GM23248 (cell line): ENCODE data around the gene UPF1.

Source experiments
- EZH2 ChIP-seq: fragments of 200-600 bp; sonication (generic); IDR thresholded peaks from 2 replicates; pipeline ENCODE4 v1.6.1; 2018; ENCODE audit warnings: antibody characterized with exemption, mild to moderate bottlenecking; ENCODE audit not compliant: insufficient read depth, poor library complexity, severe bottlenecking
- EZH2phosphoT487 ChIP-seq: fragments of 200-600 bp; sonication (generic); IDR thresholded peaks from 2 replicates; pipeline ENCODE4 v1.6.1; 2018; ENCODE audit warnings: antibody characterized with exemption, moderate library complexity, mild to moderate bottlenecking, low read depth; ENCODE audit not compliant: insufficient read depth

- TF ChIP-seq EZH2phosphoT487 = peak; percentile 68; the same call in 1 of the 2 replicates
- TF ChIP-seq EZH2 = no peak
Measured at GRCh38 chr19:18788529-18789421, 43.0 kb upstream of the UPF1 start.
